SH-SY5Y (cell line): ENCODE measurements around the gene N4BP2L1.

Experiments used
- GATA2 ChIP-seq: IDR thresholded peaks from 2 replicates; pipeline ENCODE4 v1.6.1; 2011; ENCODE audit warnings: mild to moderate bottlenecking, low read depth, low read length
- GATA3 ChIP-seq: IDR thresholded peaks from 2 replicates; pipeline ENCODE4 v1.6.1; 2011; ENCODE audit warnings: low read depth, mild to moderate bottlenecking, low read length, moderate library complexity

N4BP2L1 gene

GRCh38 chr13:32383836-32384618, 43.9 kb downstream of the N4BP2L1 start:
- TF ChIP-seq GATA2 (no peak), GATA3 (no peak)

GRCh38 chr13:32381539-32381938, 46.4 kb downstream of the N4BP2L1 start:
- TF ChIP-seq GATA2 (no peak), GATA3 (no peak)

- no peak for TF ChIP-seq GATA2
- no peak for TF ChIP-seq GATA3
Observed at GRCh38 chr13:32378012-32378411, 49.9 kb downstream of the N4BP2L1 start.

- no peak for TF ChIP-seq GATA2
- no peak for TF ChIP-seq GATA3
Observed at GRCh38 chr13:32376642-32377415, 51.1 kb downstream of the N4BP2L1 start.

GRCh38 chr13:32370805-32371204, 57.1 kb downstream of the N4BP2L1 start:
- TF ChIP-seq GATA3, result no peak
- TF ChIP-seq GATA2, result no peak

GRCh38 chr13:32362574-32362973, 65.4 kb downstream of the N4BP2L1 start:
- TF ChIP-seq GATA3, result no peak
- TF ChIP-seq GATA2, result no peak

GRCh38 chr13:32354040-32354439, 73.9 kb downstream of the N4BP2L1 start:
- no peak for TF ChIP-seq GATA2
- no peak for TF ChIP-seq GATA3
